HG03196 (cell line): ENCODE data around the gene SAYSD1.

ENCODE experiments used
- ATAC-seq: cut with Tn5 transposase; IDR thresholded peaks from one replicate; pipeline ENCODE4 v1.9.1; 2021; ENCODE audit not compliant: unreplicated experiment

SAYSD1 gene

GRCh38 chr6:39058471-39059147 is 56.4 kb downstream of the SAYSD1 start:
- ATAC-seq: no peak

GRCh38 chr6:39057251-39058155 is 57.5 kb downstream of the SAYSD1 start:
- ATAC-seq: no peak

- no peak for ATAC-seq
Measured at GRCh38 chr6:39056681-39057080, 58.3 kb downstream of the SAYSD1 start.

GRCh38 chr6:39056191-39056590 is 58.8 kb downstream of the SAYSD1 start:
- no peak for ATAC-seq

- no peak for ATAC-seq
Measured at GRCh38 chr6:39055661-39056060, 59.3 kb downstream of the SAYSD1 start.

GRCh38 chr6:39054577-39055142 is 60.3 kb downstream of the SAYSD1 start:
- no peak for ATAC-seq
